DND-41 (cell line): Measurements from ENCODE around the gene ITFG1.

Experiments
- ATAC-seq: fragments of 200-7000 bp; cut with Tn5 transposase; 3 replicates; pipeline ENCODE4 v1.9.1; 2021; ENCODE audit warnings: low read depth; ENCODE audit not compliant: insufficient read depth
- DNase-seq: peaks from one replicate; pipeline ENCODE4 v3.0.0-alpha.2; 2020
- H2AFZ ChIP-seq: 2 replicates; pipeline ENCODE4 v1.6.0; 2012; ENCODE audit warnings: low read depth, low read length
- H3K27ac ChIP-seq: 2 replicates; pipeline ENCODE4 v1.5.1; 2012; ENCODE audit warnings: low read length, inconsistent platforms
- H3K27me3 ChIP-seq: fragments of 200-600 bp; sonication (generic); 2 replicates; pipeline ENCODE4 v1.6.0; 2012; ENCODE audit warnings: low read length, mild to moderate bottlenecking, inconsistent platforms; ENCODE audit not compliant: insufficient read depth, poor library complexity
- H3K36me3 ChIP-seq: 2 replicates; pipeline ENCODE4 v1.5.1; 2012; ENCODE audit warnings: low read length, inconsistent platforms; ENCODE audit not compliant: insufficient read depth
- H3K4me1 ChIP-seq: 2 replicates; pipeline ENCODE4 v1.5.1; 2012; ENCODE audit warnings: mild to moderate bottlenecking, low read length; ENCODE audit not compliant: insufficient read depth
- H3K4me2 ChIP-seq: 2 replicates; pipeline ENCODE4 v1.6.0; 2012; ENCODE audit warnings: mild to moderate bottlenecking, moderate library complexity, low read length, inconsistent platforms; ENCODE audit not compliant: insufficient read depth
- H3K4me3 ChIP-seq, 2 experiments: fragments of 200-600 bp in 1 of 2; shearing (Covaris generic) in 1 of 2; 2 replicates each; pipeline ENCODE4 v1.5.1; 2012 to 2016; ENCODE audit warnings: inconsistent platforms in 2 of 2, low read length in 2 of 2, mild to moderate bottlenecking in 2 of 2, low read depth in 1 of 2, moderate library complexity in 1 of 2
- H3K79me2 ChIP-seq: 2 replicates; pipeline ENCODE4 v1.6.0; 2012; ENCODE audit warnings: low read length, inconsistent platforms; ENCODE audit not compliant: insufficient read depth
- H3K9ac ChIP-seq: 2 replicates; pipeline ENCODE4 v1.6.0; 2012; ENCODE audit warnings: low read depth, mild to moderate bottlenecking, inconsistent platforms, low read length, moderate library complexity
- H3K9me3 ChIP-seq: 2 replicates; pipeline ENCODE4 v1.5.1; 2012; ENCODE audit warnings: low read length, moderate library complexity, mild to moderate bottlenecking, inconsistent platforms; ENCODE audit not compliant: insufficient read depth, severe bottlenecking
- H4K20me1 ChIP-seq: 2 replicates; pipeline ENCODE4 v1.6.0; 2012; ENCODE audit warnings: low read length; ENCODE audit not compliant: insufficient read depth
- EZH2 ChIP-seq: IDR thresholded peaks from 3 replicates; pipeline ENCODE4 v1.6.1; 2012; ENCODE audit warnings: borderline replicate concordance, low read depth, mild to moderate bottlenecking, moderate library complexity, low read length, inconsistent platforms; ENCODE audit not compliant: severe bottlenecking
- TF ChIP-seq, protein P1 (sequence below): IDR thresholded peaks from 2 replicates; pipeline ENCODE4 v1.5.1; 2012; ENCODE audit warnings: borderline replicate concordance, low read length, moderate library complexity, mild to moderate bottlenecking; ENCODE audit not compliant: poor library complexity, severe bottlenecking; ENCODE audit errors: extremely low read depth

The ITFG1 gene

DNA sequence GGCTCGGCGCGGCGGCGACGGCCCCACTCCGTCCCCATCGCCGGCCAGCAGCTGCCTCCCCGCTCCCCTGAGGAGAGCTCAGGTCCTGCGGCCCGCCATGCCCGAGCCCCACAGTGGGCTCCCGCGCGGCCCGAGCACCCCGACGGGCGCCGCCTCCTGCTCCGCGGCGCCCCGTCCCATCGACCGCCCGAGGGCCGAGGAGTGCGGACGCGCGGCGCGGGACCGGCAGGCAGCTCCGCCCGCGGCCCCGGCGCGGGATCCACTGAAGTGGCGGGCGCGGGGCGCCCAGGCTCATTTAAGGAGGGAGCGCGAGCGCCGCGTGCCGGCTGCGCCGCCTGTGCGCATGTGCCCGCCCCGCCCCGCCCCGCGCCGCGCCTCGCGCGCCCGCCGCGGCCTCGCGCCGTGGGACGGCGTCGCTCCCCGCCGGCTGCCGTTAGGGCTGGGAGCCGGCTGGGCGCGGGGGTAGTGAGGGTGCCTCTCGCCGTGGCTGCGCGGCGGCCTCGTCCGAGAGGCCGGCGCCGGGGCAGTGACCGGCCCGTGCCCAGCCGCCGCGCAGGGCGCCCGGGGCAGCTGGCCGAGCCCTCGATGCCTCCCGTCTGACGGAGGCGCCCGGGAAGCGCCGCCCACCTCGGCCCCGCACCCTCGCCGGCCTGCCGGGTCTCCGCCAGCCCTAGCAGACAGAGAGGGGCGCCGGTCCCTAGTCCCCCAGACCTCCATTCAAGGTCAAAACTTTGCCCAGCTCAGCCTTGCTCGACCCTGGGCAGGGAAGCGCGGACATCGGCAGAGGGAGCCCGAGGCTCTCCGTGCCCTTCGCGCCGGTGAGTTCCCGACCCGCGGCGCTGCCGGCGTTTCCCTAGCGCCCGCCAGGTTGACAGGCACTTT, 316.9 kb downstream of the ITFG1 start, which contains the start of gene NETO2:
Gene NETO2, minus strand, starts transcription at position 269 of the 882 bp plus-strand sequence. CDS start 333 bp downstream, outside the sequence.
- Histone ChIP-seq H3K9me3 (no peaks in the 10 kb centered on the region), H3K27ac (no peak within 1 kb of the TSS), H3K4me3 (no peak within 1 kb of the TSS), H4K20me1 (no peaks in the 10 kb centered on the region), H3K27me3 (no peaks in the 10 kb centered on the region), H3K4me2 (no peak within 1 kb of the TSS), H3K36me3 (no peaks in the 10 kb centered on the region), H3K4me1 (no peaks in the 10 kb centered on the region), H3K9ac (no peak within 1 kb of the TSS), H3K79me2 (no peaks in the 10 kb centered on the region), H2AFZ (no peak within 1 kb of the TSS)
- ATAC-seq = no peak
- DNase-seq = no peak
- no peak for TF ChIP-seq EZH2
- TF ChIP-seq, protein P1, sequence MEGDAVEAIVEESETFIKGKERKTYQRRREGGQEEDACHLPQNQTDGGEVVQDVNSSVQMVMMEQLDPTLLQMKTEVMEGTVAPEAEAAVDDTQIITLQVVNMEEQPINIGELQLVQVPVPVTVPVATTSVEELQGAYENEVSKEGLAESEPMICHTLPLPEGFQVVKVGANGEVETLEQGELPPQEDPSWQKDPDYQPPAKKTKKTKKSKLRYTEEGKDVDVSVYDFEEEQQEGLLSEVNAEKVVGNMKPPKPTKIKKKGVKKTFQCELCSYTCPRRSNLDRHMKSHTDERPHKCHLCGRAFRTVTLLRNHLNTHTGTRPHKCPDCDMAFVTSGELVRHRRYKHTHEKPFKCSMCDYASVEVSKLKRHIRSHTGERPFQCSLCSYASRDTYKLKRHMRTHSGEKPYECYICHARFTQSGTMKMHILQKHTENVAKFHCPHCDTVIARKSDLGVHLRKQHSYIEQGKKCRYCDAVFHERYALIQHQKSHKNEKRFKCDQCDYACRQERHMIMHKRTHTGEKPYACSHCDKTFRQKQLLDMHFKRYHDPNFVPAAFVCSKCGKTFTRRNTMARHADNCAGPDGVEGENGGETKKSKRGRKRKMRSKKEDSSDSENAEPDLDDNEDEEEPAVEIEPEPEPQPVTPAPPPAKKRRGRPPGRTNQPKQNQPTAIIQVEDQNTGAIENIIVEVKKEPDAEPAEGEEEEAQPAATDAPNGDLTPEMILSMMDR = no peak

DNA sequence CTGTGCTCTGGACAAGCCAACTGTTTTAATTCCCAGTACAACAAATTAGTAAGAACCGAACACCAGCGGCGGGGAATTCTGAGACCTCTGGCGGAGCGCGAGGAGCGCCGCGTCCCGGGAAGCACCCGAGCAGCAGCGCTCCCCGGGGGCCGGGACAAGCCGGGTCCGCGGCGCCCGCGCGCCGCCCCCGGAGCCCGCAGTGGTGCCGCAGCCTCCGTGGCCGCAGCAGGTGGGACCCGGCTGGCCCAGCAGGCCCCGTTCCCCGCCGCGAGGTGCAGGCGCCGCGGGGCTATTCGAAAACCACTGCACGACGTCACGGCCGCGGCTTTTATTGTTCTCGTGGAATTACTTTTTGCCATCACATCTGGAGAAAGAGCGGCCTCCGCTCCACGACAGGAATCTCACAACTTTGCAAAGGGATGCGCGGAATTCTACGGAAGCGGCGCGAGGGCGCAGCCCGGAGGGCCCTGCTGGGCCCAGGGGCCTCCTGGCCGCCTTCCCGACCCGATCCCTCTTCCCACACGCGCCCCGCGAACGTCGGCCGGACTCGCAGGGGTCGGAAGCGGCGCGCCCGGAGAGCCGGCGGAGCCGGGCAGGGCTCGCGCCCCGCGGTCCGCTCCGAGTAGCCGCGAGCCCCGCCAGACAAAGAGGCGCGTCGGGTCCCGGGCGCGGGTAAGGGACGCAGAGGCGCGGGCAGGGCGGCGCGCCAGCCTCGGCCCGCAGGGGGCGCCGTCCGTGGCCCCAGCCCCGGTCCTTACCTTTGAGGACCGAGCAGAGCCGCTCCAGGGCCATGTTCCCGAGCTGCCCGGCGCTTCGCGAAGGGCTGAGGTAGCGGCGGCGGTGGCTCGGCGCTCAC, 317.8 kb downstream of the ITFG1 start:
- DNase-seq (no peak), ATAC-seq (no peak)
- Histone ChIP-seq H4K20me1 (no peaks in the 10 kb centered on the region), H3K4me1 (no peaks in the 10 kb centered on the region), H3K4me3 (no peak overlapping the region), H3K27me3 (no peaks in the 10 kb centered on the region), H3K9ac (no peak overlapping the region), H2AFZ (no peak overlapping the region), H3K4me2 (no peak overlapping the region), H3K27ac (no peak overlapping the region), H3K36me3 (no peaks in the 10 kb centered on the region), H3K79me2 (no peaks in the 10 kb centered on the region), H3K9me3 (no peaks in the 10 kb centered on the region)
- no peak for TF ChIP-seq EZH2
- TF ChIP-seq, protein P1 = no peak

DNA sequence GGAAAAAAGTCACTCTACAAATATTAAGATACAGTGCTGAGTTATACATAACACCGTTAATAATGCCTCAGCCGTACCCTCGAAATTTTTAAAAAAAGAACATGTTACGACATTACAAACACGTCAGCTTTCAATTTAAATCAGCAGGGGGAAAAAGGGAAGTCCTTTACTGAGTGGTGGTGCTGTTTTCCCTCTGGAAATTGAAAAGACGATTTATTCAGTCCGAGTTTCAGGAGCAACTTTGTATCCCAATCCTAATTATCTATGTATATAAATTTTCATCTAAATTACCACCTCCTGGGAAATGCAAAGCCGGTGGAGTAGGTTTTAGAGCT, 318.4 kb downstream of the ITFG1 start:
- no peak overlapping the region for H2AFZ ChIP-seq
- no peak overlapping the region for H3K27ac ChIP-seq
- no peaks in the 10 kb centered on the region for H3K79me2 ChIP-seq

More for the DNA sequence above, 318.4 kb downstream of the ITFG1 start:
- DNase-seq (no peak), ATAC-seq (no peak)
- H3K4me1 ChIP-seq = no peaks in the 10 kb centered on the region
- TF ChIP-seq, protein P1 = no peak
- TF ChIP-seq EZH2 = no peak
- H4K20me1 ChIP-seq = no peaks in the 10 kb centered on the region
- no peak overlapping the region for H3K4me3 ChIP-seq
- no peak overlapping the region for H3K9ac ChIP-seq
- no peaks in the 10 kb centered on the region for H3K27me3 ChIP-seq
- H3K36me3 ChIP-seq = no peaks in the 10 kb centered on the region
- H3K9me3 ChIP-seq = no peaks in the 10 kb centered on the region
- H3K4me2 ChIP-seq = no peak overlapping the region
